HG03457 (cell line): ENCODE results near the gene FLT4.

ENCODE experiments used
- ATAC-seq: cut with Tn5 transposase; IDR thresholded peaks from one replicate; pipeline ENCODE4 v1.9.1; 2021; ENCODE audit warnings: moderate number of reproducible peaks; ENCODE audit not compliant: unreplicated experiment

The FLT4 gene

DNA sequence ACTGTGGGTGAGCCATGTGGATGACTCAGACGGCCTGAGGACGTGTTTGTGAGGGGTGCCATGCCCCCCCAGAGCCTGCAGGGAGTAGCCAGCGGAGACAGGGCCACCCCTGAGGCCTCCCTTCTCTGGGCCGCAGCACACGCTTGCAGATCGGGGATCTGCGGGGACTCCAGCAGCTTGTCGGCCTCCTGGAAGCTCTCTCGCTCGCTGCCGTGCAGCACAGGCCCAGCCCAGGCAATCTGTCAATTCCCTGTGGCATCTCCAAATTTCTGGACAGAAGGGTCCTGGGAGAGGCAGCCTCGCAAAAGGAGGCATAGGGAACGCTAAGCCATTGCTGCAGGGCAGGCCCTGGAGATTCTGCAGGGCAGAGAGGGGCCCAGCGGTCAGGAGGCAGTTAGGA is 21.2 kb downstream of the FLT4 start:
- no peak for ATAC-seq

DNA sequence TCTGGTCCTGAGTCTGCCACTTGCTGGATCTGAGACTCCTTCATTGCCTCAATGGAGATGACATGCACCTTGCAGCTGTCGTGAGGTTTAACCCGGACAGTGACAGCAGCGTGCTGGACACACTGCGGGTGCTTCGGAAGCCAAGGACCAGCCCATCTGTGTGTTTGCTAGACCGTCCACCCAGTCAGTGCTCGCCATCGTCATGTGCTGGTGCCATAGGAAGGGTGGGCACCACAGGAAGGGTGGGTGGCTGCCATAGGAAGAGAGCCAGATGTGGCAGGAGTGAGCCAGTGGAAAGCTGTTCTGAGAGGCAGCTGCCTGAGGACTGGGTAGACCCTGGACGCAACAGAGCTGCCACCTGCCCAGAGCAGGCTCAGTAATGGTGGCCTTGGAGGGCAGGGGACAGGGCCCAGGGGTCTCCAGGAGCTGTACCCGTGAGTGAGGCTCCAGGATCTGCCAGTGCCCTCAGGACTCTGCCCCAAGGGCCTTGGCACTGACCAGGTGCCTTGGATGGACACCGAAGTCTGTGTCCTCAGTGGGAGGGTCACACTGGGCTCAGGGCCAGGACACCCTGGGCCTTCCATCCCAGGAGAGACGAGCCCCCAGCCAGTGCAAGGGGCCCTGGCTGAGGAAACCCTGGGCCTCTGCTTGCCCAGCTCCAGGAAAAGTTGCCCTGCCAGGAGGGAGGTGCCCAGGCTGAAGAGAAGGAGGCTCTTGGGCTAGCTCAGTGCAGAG is 21.8 kb downstream of the FLT4 start:
- ATAC-seq = no peak

DNA sequence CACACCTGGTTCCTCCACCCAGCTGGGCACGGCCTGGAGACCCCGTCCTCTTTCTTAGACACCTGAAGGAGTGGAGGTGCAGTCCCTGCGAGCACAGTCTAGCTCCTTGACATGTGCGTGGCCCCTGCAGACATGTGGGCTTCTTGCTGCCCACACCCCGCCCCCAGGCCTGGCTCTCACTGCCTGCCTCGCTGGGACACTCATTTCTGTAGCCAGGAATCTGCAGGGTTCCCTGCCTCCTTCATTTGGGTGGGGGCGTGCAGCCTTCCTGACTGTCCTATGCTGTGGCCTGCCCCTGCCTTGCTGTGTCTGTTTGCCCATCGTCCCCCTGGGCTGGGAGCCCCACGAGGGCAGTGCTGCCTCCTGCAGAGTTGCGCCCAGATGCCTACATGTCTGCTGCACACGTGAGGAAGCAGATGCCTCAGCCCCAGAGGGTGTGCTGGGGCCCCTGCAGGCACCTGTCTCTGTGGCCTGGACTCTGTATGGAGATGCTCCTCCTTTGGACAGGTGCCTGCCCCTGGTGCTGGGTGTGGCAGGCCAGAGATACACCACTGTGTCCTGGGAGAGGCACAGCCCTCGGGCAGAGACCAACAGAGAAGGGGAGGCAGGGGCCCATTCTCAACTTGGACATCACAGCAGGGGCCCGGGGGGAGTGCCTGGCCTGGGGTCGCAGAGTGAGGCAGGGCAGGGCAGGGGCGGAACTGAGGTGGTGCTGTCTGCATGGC is 22.6 kb downstream of the FLT4 start:
- ATAC-seq = no peak

DNA sequence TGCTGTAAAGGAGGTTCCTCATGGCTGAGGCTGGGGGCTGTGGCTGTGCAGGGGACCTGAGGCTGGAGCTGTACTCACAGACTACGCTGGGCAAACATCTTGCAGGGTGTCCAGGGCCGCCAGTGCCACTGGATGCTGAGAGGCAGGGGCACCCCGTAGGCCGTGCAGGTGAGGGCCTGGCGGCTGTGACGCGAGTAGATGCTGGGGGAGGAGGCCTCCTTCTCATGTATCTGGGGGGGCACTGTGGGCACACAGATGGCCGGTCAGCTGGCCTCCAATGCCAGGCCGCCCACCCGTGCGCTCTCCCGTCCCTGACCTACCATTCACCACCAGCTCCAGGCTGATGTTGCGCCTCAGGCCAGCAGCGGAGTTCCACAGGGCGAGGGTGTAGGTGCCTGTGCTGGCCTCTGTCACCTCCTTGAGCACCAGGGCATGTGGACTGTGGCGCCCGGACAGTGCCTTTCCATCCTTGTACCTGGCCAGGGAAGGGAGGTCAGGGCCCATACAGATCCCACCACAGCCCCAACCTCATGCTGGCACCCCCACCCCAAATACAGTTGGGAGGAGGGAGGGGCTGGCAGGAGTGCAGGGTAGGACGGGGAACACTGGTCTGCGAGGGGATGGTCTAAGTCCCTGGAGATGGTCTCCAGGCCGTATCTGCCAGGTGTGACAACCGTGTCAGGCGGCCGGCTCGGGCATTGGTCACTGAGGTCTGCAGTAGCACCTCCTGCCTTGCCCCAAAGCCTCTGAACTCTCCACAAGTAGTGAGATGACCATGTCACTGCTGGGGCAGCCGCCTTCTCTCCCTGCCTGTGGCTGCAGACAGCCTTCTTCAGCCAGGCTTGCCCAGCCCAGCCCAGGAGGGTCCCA is 23.4 kb downstream of the FLT4 start:
- no peak for ATAC-seq

DNA sequence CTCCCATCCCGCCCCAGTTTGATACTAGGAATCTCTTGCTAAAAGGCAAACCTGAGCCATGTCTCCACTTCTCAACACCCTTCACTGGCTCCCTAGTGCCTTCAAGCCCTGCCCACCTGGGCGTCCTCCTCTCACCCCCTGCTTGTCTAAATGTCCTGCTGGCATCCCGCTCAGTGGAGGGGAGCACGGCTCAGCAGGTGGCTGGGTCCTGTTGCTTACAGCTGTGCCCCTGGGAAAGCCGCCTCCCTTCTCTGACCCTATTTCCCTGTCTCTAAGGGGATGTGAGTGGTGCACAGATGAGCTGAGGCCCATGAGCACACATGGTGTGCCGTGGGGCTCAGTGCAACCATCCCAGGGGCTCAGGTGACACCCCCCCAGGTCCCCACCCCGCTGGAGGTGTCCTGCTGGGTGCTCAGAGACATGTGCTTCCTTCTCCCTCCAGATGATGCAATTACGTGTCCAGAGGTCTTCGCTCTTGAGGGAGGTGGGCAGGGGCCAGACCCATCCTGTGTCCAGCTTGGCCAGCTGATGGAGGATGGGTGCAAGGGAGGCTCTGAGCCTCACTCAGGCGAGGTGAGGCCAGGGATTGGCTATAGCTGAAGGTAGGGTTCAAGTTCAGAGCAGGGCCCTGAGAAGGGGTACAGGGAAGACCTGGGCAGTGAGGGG is 24.1 kb downstream of the FLT4 start:
- no peak for ATAC-seq

DNA sequence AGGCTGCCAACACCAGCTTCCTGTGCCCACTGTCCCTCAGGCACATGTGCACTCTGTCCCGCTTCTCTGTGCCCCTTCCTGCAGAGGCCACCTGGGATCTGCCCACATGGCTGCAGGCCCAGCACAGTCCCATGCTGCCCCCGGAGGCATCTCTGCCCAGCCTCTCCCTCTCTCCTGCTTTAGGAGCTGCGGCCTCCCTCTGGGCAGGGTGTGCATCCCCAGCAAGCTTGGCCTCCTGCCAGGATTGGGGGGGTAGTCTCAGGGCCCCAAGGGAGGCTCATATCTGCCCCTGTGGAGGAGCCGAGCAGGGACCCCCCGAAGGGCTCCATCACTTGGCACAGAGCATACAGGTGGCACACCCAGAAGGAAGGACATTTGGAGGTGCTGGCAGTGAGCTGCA is 24.8 kb downstream of the FLT4 start:
- ATAC-seq = no peak

DNA sequence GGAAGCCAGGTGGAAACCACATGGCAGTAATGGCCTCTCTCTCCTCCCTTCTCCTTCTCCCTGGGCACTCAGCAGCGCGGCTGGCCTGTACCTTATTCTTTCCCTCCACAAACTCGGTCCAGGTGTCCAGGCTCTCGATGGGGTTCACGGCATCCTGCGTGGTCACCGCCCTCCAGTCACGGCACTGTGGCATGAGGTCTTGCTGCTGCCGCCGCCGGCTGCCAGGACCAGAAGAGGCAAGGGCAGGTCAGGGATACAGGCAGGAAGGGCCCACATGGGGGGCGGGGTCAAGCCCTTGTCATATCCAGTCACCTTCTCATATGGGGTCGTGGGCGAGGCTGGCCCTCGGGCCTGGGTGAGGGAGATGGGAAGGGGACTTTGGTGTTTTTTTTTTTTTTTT is 25.6 kb downstream of the FLT4 start:
- no peak for ATAC-seq

DNA sequence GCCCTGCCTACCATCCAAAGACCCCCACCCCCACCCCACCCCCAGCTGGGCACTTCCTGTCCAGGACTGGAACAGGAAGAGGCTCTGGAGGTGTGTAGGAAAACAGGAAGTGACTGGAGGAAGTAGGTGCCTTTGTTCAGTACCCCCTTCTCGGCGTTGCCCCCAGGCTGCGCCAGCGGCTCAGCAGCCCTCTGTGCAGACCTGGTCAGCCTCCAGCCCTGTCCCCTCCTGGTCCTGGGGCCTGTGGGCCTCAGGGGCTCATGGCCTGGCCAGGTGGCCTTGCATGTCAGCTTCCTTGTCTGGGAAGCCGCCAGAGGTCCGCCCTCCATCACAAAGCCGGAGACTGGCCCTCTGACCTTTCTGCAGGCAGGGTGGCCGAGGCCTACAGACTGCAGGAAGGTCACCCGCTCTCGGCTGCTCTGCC is 26.0 kb downstream of the FLT4 start:
- ATAC-seq = no peak

DNA sequence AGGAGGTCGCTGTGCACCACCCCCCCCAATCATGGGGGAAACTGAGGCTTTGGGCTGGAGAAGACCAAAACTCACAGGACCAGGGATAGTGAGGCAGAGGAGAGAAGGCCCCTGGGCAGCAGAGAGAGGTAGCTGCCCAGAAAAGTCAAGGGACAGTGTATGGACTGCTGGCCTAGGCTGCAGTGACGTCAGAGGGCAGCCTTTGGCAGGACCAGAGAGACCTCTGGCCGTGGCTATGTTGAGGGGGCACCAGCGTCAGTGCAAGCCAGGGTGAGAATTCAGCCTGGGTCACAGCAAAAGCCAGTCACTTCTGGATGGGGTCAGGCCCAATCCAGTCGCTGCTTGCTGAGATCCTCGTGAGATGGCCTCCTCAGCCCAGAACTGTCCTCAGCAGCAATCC is 26.5 kb downstream of the FLT4 start:
- no peak for ATAC-seq

DNA sequence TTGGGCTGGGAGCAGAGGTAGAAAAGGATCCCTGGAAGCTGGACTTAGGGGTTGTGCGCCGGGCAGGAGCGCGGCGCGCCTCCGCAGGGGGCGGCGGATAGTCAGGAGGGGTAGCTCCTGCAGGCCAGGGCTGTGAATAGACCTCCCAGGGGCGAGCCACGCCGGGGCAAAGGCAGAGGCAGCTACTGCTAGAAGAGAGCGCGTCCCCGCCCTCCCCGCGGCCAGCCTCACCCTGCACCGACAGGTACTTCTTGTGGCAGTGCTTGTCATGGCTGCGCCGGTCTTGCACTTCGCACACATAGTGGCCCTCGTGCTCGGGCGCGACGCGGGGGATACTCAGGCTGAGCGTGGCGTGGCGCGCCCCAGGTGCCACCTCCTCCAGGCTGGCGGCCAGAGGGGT is 28.1 kb downstream of the FLT4 start:
- no peak for ATAC-seq

DNA sequence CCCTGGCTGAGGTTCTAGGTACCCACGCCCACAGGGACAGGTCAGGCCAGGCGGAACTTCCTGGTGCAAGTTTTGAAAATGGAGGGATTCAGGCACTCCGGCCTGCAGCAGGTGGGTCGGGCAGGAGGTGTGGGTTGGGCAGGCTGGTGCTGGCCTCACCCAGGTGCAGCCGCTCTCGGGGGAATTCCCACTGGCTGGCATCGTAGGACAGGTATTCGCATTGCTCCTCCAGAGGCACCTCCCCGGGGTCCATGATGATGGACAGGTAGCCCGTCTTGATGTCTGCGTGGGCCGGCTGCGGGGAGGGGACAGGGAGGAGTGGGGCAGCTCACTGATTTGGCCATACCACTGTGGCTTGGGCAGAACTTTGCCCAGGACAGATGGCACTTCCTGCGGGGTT is 29.4 kb downstream of the FLT4 start:
- ATAC-seq = no peak

DNA sequence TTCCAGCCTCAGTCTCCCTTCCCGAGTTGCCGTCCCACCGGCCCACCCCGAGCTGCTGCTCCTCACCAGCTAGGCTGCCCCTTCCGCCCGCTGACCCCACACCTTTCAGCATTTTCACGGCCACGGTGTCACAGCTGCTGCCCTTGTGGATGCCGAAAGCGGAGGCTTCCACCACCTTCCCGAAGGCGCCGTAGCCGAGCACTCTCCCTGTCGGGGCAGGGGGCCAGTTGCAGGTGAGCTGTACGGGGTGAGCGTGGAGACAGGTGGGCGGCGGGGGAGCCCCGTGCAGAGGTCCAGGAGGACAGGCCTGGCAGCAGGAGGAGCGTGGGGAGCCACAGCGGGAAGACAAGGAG is 29.9 kb downstream of the FLT4 start:
- no peak for ATAC-seq

DNA sequence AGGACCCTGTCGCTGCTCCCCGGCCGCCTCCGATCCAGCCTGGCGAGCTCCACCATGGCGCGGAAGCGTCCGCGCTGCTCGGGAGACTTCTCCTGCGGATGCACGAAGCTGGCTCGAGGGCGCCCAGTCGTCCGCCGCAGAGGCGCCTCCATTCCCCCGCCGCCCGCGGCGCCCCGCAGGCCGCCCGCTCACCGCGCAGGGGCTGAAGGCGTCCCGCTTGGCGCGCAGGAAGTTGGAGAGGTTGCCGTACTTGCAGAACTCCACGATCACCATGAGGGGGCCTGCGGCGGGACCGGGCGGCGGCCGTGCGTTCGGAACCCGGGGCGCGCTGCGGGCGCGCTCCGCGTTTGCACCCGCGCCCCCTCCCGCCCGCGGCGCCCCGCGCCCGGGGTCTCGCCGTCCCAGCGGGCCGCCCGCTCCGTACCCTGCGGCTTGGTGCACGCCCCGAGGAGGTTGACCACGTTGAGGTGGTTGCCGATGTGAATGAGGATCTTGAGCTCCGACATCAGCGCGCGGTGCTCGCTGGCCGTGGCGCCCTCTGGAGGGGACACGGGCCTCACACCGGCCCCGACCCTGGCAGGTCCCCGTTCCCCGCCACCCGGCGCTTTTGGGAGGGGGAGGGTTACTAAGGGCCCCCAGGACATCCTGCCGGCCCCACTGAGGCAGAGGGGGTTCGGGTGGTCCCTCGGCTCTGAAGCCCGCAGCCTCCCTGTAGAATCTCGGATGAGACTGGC is 30.4 kb downstream of the FLT4 start:
- no peak for ATAC-seq

DNA sequence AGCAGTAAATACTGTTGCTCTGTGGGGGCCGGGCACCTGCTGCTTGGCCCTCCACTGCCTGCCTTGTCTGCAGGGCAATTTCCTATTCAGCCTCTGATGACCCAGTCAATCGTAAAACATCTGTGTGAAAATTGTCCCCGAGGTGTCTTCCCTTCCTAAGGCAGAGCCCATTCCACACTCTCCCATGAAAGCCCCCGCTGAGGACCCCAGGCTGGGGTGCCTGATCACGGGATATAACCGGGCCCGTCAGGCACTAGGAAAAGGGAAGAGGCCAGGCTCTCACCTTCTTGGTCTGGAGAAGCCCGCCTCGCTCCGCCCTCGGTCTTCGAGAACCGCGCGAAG is 30.9 kb downstream of the FLT4 start:
- ATAC-seq = no peak

DNA sequence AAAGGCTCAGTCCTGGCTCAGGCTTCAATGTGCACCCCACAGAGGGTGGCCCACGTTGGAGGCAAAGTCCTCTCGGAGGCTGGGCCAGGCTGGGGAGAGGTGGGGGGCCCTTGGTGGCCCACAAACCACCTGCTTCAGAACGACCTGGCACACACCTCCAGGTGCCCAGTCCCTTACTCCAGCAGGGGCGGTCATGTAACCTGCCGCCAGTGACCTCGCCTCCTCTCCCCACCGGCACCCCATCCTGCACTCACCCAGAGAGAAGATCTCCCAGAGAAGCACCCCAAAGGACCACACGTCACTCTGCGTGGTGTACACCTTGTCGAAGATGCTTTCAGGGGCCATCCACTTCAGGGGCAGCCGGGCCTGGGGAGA is 35.6 kb downstream of the FLT4 start:
- ATAC-seq = no peak

DNA sequence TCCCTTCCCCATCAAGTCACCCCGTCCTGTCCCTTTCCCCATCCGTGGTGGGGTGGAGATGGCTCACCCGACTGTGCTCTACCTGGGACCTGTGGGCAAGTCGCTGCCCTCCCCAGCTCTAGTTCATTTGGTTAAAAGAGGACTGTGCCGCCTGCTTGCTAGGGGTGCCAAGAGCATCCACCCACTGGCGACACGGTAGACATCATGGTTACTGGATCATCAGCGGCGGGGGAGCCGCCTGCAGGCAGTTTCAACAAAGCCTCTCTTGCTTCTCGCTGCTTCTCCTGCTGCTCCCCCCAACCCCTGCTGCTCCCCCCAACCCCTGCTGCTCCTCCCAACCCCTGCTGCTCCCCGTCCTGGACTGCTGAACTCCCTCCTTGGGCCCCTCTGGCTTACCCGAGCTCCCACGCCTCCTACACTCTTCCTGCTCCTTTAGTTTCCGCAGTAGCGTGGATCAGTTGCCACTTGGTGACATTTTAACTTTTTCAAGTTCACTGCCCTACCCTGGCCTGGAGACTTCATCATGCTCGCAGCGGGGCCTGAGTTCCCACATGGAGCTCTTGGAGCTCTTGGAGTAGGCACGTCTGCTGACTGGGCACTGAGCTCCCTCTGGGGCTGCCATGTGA is 36.1 kb downstream of the FLT4 start:
- no peak for ATAC-seq

DNA sequence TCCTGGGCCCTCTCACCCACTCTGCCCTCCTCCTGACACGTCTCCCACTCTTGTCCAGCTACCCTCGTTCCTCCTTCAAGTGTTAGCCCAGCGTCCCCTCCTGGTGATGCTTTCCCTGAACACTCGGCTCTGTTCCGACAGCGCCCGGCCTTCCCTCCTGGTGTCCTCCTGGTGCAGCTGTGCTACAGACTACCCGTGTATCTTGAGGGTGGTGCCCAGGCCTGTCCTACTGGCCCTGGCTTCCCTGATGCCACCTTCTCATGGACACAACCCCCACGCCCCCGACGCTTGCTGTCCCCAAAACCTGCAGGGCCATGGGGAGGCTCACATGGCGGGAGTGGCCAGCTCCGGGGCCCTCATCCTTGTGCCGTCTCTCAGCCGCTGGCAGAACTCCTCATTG is 36.7 kb downstream of the FLT4 start:
- ATAC-seq = no peak

DNA sequence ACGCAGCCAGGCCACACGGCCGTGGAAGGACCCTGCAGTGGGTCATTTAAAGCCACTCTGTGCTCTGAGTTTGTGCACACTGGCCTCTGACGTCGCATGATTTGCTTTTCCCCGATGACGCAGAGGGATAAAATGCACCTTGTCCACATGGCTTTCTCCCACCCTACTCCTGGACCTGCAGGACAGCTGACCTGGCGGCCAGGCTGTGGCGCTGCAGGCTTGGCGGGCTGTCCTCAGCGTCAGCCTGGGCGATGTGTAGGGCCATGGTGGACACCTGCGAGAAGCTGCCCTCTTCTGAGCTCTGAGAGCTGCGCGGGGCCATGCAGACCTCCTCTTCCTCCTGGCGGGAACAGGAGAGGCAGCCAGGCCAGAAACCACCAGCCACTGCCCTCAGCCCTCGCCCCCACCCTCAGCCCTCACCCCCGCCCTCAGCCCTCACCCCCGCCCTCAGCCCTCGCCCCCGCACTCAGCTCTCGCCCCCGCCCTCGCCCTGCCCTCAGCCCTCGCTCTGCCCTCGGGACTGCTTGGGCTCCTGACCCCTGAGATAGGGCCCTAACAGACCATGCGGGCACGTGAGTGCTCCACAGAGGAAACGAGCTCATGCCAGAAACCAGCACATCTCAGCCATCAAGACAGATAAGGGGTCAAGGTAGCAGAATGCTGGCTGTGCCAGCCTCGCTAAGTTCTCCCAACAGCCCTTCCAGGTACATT is 38.1 kb downstream of the FLT4 start:
- ATAC-seq = no peak

DNA sequence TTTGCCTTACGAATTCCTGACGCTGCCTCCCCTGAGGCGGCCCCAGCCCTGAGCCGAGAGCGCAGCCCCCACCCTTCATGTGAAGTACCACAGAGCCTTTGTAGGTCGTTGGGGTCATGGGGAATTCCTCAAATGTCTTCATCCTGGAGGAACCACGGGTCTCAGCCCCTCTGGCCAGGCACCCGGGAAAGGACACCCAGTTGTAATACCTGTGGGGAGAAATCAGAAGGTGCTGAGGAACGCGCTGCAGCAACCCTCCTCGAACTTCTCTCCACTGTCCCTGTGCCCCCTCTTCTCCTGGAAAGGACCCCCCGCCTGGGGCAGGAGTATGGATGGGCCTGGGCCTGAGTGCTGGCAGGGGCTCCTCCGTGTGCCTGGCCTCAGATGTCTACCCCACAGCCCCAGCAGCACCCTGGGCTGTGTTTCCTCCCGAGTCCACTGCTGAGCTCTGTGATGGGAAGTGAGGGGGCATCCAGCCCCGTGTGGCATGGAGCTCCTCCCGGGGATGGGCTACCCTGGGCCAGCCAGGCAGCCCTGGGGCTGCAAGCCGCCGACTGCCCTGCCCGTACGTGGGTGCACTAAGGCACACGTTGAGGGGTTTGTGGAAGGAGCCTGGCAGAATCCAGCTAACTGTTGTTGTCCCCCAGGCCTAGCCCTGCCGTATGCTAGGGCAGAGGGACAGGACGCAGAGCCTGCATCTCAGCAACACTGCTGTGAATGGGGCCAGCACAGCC is 39.4 kb downstream of the FLT4 start:
- no peak for ATAC-seq
